GM18519 (cell line): ENCODE measurements around the gene CHPF2.

Source experiments
- ATAC-seq: cut with Tn5 transposase; IDR thresholded peaks from one replicate; pipeline ENCODE4 v1.9.1; 2021; ENCODE audit warnings: mild to moderate bottlenecking, moderate library complexity; ENCODE audit not compliant: unreplicated experiment, low FRiP score

The CHPF2 gene

GRCh38 chr7:151204383-151205032, 27.8 kb upstream of the CHPF2 start:
- ATAC-seq: no peak

DNA sequence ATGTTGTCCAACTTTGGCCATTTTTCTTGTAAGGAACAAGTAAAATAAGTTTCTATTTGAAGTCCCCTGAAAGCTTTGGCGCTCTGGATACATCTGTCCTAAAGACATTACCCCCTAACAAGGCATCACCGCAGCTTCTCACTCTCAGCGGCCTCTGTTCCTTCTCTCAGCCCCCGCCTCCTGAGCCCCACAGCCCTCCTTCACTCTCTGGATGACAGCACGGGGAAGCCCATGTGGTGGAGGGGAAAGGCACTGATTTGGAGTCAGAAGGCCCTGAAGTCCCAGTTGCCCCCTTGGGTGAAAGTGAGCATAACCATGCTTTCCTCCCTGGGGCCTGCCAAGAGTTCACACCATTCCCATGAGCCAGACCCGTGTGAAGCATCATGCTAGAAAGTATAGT, 26.6 kb upstream of the CHPF2 start:
- ATAC-seq: no peak

DNA sequence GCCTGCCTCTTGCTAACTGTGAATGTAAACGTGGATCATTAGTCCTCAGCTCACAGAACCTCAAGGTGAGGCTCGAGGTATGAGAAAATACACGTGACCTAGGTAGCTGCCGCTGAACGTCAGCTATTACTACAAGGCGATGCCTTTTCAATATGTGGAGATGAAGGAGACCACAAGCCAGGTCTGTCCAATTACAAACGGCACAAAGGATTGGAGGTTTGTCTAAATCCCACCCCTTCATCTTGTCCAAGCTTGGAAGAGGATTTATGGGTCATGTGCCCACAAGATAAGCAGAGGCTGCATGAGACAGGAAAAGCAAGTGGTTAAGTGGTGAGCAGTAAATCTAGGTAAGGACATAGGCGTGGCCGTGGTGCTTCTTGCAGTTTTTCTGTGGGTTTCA, 25.4 kb upstream of the CHPF2 start:
- ATAC-seq: no peak

GRCh38 chr7:151207315-151207714, 25.0 kb upstream of the CHPF2 start:
- no peak for ATAC-seq

DNA sequence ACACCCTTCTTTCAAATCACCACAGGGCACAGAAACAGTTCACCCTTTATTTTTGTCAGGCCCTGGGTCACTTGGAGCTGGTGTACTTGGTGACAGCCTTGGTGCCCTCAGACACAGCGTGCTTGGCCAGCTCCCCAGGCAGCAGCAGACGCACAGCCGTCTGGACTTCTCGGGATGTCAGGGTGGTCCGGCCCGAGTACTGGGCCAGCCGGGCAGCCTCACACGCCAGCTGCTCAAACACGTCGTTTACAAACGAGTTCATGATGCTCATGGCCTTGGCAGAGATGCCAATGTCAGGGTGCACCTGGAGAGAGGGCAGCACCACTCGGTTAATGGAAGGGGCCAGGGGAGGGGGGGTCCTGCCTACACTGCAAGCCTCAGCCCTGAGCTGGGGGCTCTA, 24.5 kb upstream of the CHPF2 start:
- ATAC-seq: no peak

- ATAC-seq: no peak
These were observed 23.9 kb upstream of the CHPF2 start for GRCh38 chr7:151208253-151208862.

- ATAC-seq: no peak
These were observed 22.7 kb upstream of the CHPF2 start for GRCh38 chr7:151209588-151209987.

GRCh38 chr7:151210087-151210854, 22.0 kb upstream of the CHPF2 start, which contains the start of gene H2BK1:
Gene H2BK1 (minus strand): TSS chr7:151210488. CDS start chr7:151210318, 170 bp downstream.
- ATAC-seq: no peak

- ATAC-seq: no peak
These were observed 21.0 kb upstream of the CHPF2 start for GRCh38 chr7:151211155-151211772.

- ATAC-seq: no peak
These were observed 19.7 kb upstream of the CHPF2 start for GRCh38 chr7:151212626-151213025.

DNA sequence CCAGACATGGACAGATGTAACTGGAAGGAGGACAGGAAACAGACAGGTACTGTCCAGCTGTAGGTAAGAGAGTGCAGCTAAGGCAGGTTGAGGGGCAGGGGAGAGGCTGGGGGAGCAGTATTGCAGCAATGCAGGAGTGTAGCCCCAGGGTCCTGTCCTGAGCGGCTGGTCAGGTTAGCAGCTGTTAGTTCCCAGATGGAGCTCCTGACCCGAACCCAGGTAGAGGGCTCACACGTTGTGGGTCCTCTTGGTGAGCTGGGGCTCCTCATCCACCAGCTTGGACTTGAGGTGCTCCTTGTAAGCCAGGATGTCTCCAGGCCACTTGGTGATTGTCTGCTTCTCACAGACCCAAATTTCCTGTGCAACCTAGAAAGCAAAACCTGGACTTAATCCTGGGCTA, 18.5 kb upstream of the CHPF2 start:
- ATAC-seq: no peak

DNA sequence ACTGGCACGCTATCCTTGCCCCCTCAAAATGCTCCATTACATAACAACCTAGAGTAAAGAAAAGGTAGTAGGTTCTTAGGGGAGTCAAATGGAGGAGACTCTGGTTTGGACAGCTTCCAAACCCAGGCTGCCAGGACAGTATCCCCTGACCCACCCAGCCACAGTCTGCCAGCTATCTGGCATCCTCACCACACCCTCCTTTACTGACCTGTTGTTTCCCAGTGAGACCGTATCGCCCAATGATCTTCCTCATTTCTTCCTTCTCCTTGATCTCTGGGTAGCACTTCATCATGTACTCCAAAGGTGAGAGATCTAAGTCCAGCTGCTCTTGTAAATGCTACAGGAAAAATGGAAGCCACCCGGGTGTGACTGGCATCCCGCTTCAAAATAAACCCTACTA, 16.9 kb upstream of the CHPF2 start:
- no peak for ATAC-seq

DNA sequence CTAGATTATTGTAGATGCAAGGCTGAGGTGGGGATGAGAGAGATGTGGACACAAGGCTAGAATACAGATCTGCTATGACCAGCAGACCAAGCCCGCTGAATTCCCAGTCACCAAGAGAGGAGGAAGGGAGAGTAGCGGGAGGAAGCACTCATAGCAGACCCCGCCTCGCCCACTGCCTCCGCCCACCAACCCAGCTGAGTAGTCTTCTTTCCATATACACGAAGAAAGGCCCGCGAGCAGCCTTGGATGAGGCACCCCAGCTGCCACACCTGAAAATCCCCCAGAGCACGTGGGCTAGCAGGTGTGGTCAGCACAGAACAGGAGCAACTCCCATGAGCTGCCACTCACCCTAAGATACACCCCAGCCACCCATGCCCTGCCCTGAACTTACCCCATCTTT, 14.1 kb upstream of the CHPF2 start:
- no peak for ATAC-seq

DNA sequence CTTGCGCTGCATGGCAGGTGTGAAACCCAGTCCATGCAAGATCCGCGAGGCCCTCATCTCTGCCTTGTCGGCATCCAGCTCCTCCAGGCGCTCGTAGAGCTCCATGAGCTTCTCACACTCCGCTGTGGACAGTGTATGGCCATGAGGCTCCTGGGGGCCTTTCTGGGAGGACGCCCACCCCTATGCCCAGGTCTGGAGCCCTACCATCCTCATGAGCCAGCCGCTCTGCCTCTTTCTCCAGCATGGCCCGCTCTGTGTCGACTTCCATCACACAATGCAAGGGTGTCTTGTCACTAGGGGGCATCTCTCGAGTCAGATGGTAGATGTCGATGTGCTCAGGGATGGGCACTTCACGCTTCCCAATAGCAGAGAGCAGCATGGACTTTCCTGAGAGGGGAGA, 8.6 kb upstream of the CHPF2 start:
- no peak for ATAC-seq

GRCh38 chr7:151225948-151226510, 6.3 kb upstream of the CHPF2 start:
- no peak for ATAC-seq

GRCh38 chr7:151226560-151226874, 5.8 kb upstream of the CHPF2 start:
- ATAC-seq: no peak

- peak; percentile 98 for ATAC-seq
These were observed 5.2 kb upstream of the CHPF2 start, which contains the start of gene ABCF2 for GRCh38 chr7:151226875-151227782. Gene ABCF2 (minus strand): TSS chr7:151227205. CDS start chr7:151226458, 747 bp downstream.

DNA sequence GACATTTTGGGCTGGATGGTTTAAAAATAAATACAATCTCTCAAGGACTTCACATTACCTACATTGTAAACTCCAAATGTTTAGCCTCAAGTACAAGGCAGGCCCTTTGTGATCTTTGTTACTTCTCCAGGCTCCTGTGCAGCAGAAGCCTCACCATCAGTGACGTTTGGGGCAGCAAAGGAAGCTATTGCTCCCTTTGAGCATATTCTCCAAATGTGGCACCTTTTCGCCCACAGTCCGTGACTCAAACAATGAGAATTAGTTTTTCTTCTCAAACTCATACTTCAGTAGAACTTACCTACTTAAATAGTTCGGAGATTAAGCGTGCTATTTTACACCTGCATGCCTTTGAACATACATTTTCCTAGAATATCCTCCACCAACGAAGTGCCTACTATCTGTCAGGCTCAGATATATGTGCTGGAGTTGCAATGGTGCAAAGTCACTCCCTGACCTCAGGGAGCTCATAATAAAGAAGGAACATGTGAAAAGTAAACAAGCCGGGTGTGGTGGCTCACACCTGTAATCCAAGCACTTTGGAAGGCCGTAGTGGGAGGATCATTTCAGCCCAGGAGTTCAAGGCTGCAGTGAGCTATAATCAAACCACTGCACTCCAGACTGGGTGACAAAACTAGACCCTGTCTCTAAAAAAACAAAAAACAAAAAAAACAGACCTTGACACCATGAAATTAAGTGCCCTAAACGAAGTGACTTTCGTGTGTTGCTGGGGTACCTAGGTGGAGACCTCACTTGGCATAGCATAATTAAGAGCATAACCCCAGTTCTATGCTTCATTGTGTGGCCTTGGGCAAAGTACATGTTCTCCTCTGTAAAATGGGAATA, 4.0 kb upstream of the CHPF2 start:
- ATAC-seq: no peak

DNA sequence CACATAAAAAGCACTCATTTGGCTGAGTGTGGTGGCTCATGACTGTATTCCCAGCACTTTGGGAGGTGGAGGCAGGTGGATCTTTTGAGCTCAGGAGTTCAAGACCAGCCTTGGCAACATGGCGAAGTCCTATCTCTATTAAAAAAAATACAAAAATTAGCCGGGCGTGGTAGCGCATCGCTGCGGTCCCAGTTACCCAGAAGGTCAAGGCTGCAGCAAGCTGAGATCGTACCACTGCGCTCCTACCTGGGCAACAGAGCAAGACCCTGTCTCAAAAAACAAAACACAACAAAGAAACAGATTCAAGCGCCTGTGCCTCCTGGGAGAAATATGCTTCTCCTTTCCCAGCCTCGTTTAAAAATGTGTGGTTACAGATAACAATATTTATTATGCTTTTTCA, 3.0 kb upstream of the CHPF2 start:
- no peak for ATAC-seq
